ENCODE results near the gene ANKRD13A.
"Not testable (repeated sequence)": the region's sequence is repeated elsewhere in the genome, so short reads cannot be mapped to it uniquely, and the experiment has no call there.

Gene ANKRD13A

DNA sequence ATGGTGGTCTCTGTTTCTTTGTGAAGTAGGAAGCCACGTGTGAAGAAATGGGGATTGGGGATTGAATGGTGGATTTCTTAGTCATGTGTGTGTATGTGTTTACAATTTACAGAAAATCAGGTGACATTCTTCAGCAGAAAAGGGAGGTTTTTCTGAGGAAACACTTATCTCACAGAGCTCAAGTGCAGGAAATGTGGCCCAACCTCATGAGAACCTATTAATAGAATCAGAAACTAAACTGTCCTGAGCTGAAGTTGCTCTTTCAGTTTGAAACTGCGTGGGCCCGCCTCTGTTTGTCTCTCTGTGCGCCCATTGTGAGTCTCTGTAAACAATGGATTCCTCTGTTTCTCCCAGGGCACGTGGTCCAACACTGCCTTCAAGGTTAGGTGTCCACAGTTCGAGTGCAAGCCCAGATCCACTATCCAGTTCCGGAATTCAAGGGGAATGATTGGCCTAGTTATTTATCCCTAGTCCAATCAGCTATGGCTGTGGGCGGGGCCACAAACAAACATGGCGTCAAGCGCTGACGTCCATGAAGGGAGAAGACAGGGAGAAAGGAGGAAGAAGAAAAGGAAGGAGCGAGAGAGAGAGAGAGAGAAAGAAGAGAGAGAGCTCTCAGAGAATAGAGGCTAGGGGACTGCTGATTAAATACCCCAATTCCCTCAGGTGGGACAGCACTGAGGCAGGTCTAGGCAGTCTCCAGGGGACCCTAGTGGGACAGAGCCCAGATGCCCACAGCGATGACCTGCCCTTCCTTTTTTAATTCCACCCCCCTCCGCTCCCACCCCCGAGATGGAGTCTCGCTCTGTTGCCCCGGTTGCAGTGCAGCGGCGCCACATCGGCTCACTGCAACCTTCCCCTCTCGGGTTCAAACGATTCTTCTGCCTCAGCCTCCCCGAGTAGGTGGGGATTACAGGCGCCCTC, 80.5 kb downstream of the ANKRD13A start:
- H3K27ac ChIP-seq (ENCODE audit: low read length), result no peak overlapping the region
- no peaks in the 10 kb centered on the region for H3K9me3 ChIP-seq (ENCODE audit: control insufficient read depth in 2 of 2, low read length in 2 of 2)
- peaks cover 0 to 2% of the 10 kb centered on the region in 2 donors for H3K27me3 ChIP-seq (ENCODE audit: control insufficient read depth in 1 of 2, insufficient read depth in 2 of 2, low read length in 2 of 2)
- no peak overlapping the region for H3K9ac ChIP-seq (ENCODE audit: low read length in 2 of 2)
- H3K4me1 ChIP-seq (ENCODE audit: control insufficient read depth, insufficient read depth, low read length), result peaks cover 2% of the 10 kb centered on the region
- no peaks in the 10 kb centered on the region for H3K36me3 ChIP-seq (ENCODE audit: control insufficient read depth in 2 of 2, insufficient read depth in 2 of 2, low read length in 2 of 2)
- H3K4me3 ChIP-seq (ENCODE audit: low read length in 2 of 2), result peak overlapping the region in 1 of 2 donors; percentile 22

- no peak overlapping the region for H3K9ac ChIP-seq (ENCODE audit: low read length in 2 of 2)
- H3K4me3 ChIP-seq (ENCODE audit: low read length in 2 of 2), result no peak overlapping the region
- H3K36me3 ChIP-seq (ENCODE audit: control insufficient read depth in 2 of 2, insufficient read depth in 2 of 2, low read length in 2 of 2), result no peaks in the 10 kb centered on the region
- no peak overlapping the region for H3K27ac ChIP-seq (ENCODE audit: low read length)
- no peaks in the 10 kb centered on the region for H3K9me3 ChIP-seq (ENCODE audit: control insufficient read depth in 2 of 2, low read length in 2 of 2)
- H3K4me1 ChIP-seq (ENCODE audit: control insufficient read depth, insufficient read depth, low read length), result peaks cover 2% of the 10 kb centered on the region
- H3K27me3 ChIP-seq (ENCODE audit: control insufficient read depth in 1 of 2, insufficient read depth in 2 of 2, low read length in 2 of 2), result peaks cover 0 to 2% of the 10 kb centered on the region in 2 donors
These were observed 81.2 kb downstream of the ANKRD13A start for GRCh38 chr12:110080410-110080809.

GRCh38 chr12:110084314-110085015, 85.2 kb downstream of the ANKRD13A start:
- H3K36me3 ChIP-seq (ENCODE audit: control insufficient read depth in 2 of 2, insufficient read depth in 2 of 2, low read length in 2 of 2), result no peaks in the 10 kb centered on the region
- H3K27me3 ChIP-seq (ENCODE audit: control insufficient read depth in 1 of 2, insufficient read depth in 2 of 2, low read length in 2 of 2), result peaks cover 0 to 2% of the 10 kb centered on the region in 2 donors
- no peak overlapping the region for H3K27ac ChIP-seq (ENCODE audit: low read length)
- H3K4me1 ChIP-seq (ENCODE audit: control insufficient read depth, insufficient read depth, low read length), result peaks cover 2% of the 10 kb centered on the region
- no peaks in the 10 kb centered on the region for H3K9me3 ChIP-seq (ENCODE audit: control insufficient read depth in 2 of 2, low read length in 2 of 2)
- no peak overlapping the region for H3K4me3 ChIP-seq (ENCODE audit: low read length in 2 of 2)
- H3K9ac ChIP-seq (ENCODE audit: low read length in 2 of 2), result no peak overlapping the region

DNA sequence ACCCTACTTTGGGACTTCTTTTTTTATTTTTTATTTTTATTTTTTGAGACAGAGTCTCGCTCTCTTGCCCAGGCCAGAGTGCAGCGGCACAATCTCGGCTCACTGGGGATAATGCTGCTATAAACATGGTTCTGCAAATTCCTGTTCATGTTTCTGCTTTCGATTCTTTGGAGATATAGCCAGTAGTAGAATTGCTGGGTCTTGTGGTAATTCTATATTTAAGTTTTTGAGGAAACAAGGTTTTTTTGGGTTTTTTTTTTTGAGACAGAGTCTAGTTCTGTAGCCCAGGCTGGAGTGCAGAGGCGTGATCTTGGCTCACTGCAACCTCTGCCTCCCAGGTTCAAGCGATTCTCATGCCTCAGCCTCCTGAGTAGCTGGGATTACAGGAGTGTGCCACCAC, 89.0 kb downstream of the ANKRD13A start:
- H3K9ac ChIP-seq (ENCODE audit: low read length in 2 of 2); H3K4me3 ChIP-seq (ENCODE audit: low read length in 2 of 2); H3K36me3 ChIP-seq (ENCODE audit: control insufficient read depth in 2 of 2, insufficient read depth in 2 of 2, low read length in 2 of 2); H3K9me3 ChIP-seq (ENCODE audit: control insufficient read depth in 2 of 2, low read length in 2 of 2); H3K27ac ChIP-seq (ENCODE audit: low read length); H3K27me3 ChIP-seq (ENCODE audit: control insufficient read depth in 1 of 2, insufficient read depth in 2 of 2, low read length in 2 of 2); H3K4me1 ChIP-seq (ENCODE audit: control insufficient read depth, insufficient read depth, low read length): not testable (repeated sequence)

GRCh38 chr12:110088936-110089335, 89.7 kb downstream of the ANKRD13A start:
- Histone ChIP-seq H3K27ac (ENCODE audit: low read length) (no peak overlapping the region), H3K9ac (ENCODE audit: low read length in 2 of 2) (no peak overlapping the region), H3K36me3 (ENCODE audit: control insufficient read depth in 2 of 2, insufficient read depth in 2 of 2, low read length in 2 of 2) (no peaks in the 10 kb centered on the region)

More at GRCh38 chr12:110088936-110089335, 89.7 kb downstream of the ANKRD13A start:
- H3K9me3 ChIP-seq (ENCODE audit: control insufficient read depth in 2 of 2, low read length in 2 of 2), result no peaks in the 10 kb centered on the region
- H3K27me3 ChIP-seq (ENCODE audit: control insufficient read depth in 1 of 2, insufficient read depth in 2 of 2, low read length in 2 of 2), result no peaks in the 10 kb centered on the region
- H3K4me3 ChIP-seq (ENCODE audit: low read length in 2 of 2), result no peak overlapping the region
- H3K4me1 ChIP-seq (ENCODE audit: control insufficient read depth, insufficient read depth, low read length), result no peaks in the 10 kb centered on the region
